Sigmoid colon (tissue), 4 donors: Measurements from ENCODE around the gene VSTM2L.
"Not testable (repeated sequence)": the region's sequence is repeated elsewhere in the genome, so short reads cannot be mapped to it uniquely, and the experiment has no call there.

Source experiments
- EP300 ChIP-seq, 4 donors: sonication (generic); formaldehyde crosslinking; IDR thresholded peaks; one replicate each; pipeline ENCODE4 v1.6.1; 2017; ENCODE audit warnings: antibody characterized with exemption in 4 of 4
- POLR2A ChIP-seq, 2 donors: fragments of 450-650 bp; IDR thresholded peaks; one replicate each; pipeline ENCODE4 v1.6.1; 2016; ENCODE audit warnings: antibody characterized with exemption in 2 of 2, mild to moderate bottlenecking in 2 of 2, moderate library complexity in 2 of 2
- TF ChIP-seq, protein P1 (sequence below), 4 experiments: fragments of 450-650 bp in 3 of 4; fragments of 200-600 bp in 1 of 4; IDR thresholded peaks; one replicate each; pipeline ENCODE4 v1.5.1; 2016 to 2019; ENCODE audit warnings: antibody characterized with exemption in 4 of 4, mild to moderate bottlenecking in 3 of 4, moderate library complexity in 2 of 4

DNA sequence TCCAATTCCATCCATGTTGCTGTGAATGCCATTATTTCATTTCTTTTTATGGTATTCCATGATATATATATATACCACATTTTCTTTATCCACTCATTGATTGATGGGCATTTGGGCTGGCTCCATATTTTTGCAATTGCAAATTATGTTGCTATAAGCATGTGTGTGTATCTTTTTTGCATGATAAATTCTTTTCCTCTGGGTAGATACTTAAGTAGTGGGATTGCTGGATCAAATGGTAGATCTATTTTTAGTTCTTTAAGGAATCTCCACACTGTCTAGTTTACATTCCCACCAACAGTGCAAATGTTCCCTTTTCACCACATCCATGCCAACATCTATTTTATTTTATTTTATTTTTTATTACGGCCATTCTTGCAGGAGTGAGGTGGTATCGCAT lies 60.6 kb downstream of the VSTM2L start:
- TF ChIP-seq, protein P1, sequence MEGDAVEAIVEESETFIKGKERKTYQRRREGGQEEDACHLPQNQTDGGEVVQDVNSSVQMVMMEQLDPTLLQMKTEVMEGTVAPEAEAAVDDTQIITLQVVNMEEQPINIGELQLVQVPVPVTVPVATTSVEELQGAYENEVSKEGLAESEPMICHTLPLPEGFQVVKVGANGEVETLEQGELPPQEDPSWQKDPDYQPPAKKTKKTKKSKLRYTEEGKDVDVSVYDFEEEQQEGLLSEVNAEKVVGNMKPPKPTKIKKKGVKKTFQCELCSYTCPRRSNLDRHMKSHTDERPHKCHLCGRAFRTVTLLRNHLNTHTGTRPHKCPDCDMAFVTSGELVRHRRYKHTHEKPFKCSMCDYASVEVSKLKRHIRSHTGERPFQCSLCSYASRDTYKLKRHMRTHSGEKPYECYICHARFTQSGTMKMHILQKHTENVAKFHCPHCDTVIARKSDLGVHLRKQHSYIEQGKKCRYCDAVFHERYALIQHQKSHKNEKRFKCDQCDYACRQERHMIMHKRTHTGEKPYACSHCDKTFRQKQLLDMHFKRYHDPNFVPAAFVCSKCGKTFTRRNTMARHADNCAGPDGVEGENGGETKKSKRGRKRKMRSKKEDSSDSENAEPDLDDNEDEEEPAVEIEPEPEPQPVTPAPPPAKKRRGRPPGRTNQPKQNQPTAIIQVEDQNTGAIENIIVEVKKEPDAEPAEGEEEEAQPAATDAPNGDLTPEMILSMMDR (IDR thresholded peaks at IDR 0.05): not testable (repeated sequence)
- not testable (repeated sequence) for TF ChIP-seq POLR2A, EP300 (IDR thresholded peaks at IDR 0.05)
